Islet of Langerhans (tissue), 1 donor: ENCODE measurements around the gene ICAM1.

Experiments used
- FAIRE-seq: peaks from one replicate; lab custom pipeline; 2011; peaks lifted over from hg19 to GRCh38; lab: Jason Lieb, UNC

Gene ICAM1

GRCh38 chr19:10245189-10245939 lies 25.6 kb upstream of the ICAM1 start:
- FAIRE-seq = no peak

- no peak for FAIRE-seq
Measured at GRCh38 chr19:10246511-10246910, 24.4 kb upstream of the ICAM1 start.

- FAIRE-seq = peak; percentile 96
Measured at GRCh38 chr19:10251792-10252694, 18.9 kb upstream of the ICAM1 start, which contains the start of gene MRPL4. Gene MRPL4 (plus strand): TSS chr19:10252214. CDS start chr19:10252254, 40 bp downstream.

- no peak for FAIRE-seq
Measured at GRCh38 chr19:10252707-10253106, 18.2 kb upstream of the ICAM1 start.

GRCh38 chr19:10254244-10254643 lies 16.7 kb upstream of the ICAM1 start:
- no peak for FAIRE-seq

- FAIRE-seq = no peak
Measured at GRCh38 chr19:10255358-10255757, 15.6 kb upstream of the ICAM1 start.

- no peak for FAIRE-seq
Measured at GRCh38 chr19:10256551-10256950, 14.4 kb upstream of the ICAM1 start.

- FAIRE-seq = no peak
Measured at GRCh38 chr19:10256970-10257615, 13.8 kb upstream of the ICAM1 start.

GRCh38 chr19:10258080-10258710 lies 12.7 kb upstream of the ICAM1 start:
- no peak for FAIRE-seq

- FAIRE-seq = no peak
Measured at GRCh38 chr19:10259162-10259905, 11.6 kb upstream of the ICAM1 start.

GRCh38 chr19:10260141-10260584 lies 10.8 kb upstream of the ICAM1 start:
- FAIRE-seq = no peak

GRCh38 chr19:10262771-10263170 lies 8.1 kb upstream of the ICAM1 start:
- FAIRE-seq = no peak

- FAIRE-seq = no peak
Measured at GRCh38 chr19:10266706-10267105, 4.2 kb upstream of the ICAM1 start.

GRCh38 chr19:10268071-10268470 lies 2.8 kb upstream of the ICAM1 start:
- FAIRE-seq = no peak

GRCh38 chr19:10269333-10270179 lies 1.4 kb upstream of the ICAM1 start:
- FAIRE-seq = no peak

GRCh38 chr19:10270180-10270615 lies 722 bp upstream of the ICAM1 start:
- no peak for FAIRE-seq

GRCh38 chr19:10271543-10272086 lies 695 bp downstream of the ICAM1 start:
- FAIRE-seq = no peak

GRCh38 chr19:10274589-10274988 lies 3.7 kb downstream of the ICAM1 start:
- no peak for FAIRE-seq

GRCh38 chr19:10277795-10278589 lies 7.1 kb downstream of the ICAM1 start:
- FAIRE-seq = no peak
